AG04449 (cell line): ENCODE measurements around the gene RPS21.

Source experiments
- CTCF ChIA-PET: fragments of 350-600 bp; formaldehyde crosslinking; extraction: SDS; loops from one replicate; lab custom pipeline; 2021; ENCODE audit warnings: antibody characterized with exemption; lab: Yijun Ruan, JAX
- POLR2A ChIA-PET: fragments of 400-600, 350-600 bp; formaldehyde crosslinking; extraction: SDS; loops from one replicate; lab custom pipeline; 2020; ENCODE audit warnings: antibody characterized with exemption, inconsistent platforms; lab: Yijun Ruan, JAX
- DNase-seq: peaks from one replicate; pipeline ENCODE4 v3.0.0-alpha.2; 2010; ENCODE audit warnings: low read depth, low spot score
- H3K4me3 ChIP-seq: 2 replicates; pipeline ENCODE4 v1.5.1; 2011; ENCODE audit warnings: low read depth, mild to moderate bottlenecking, control low read depth, low read length
- TF ChIP-seq, protein P1 (sequence below): IDR thresholded peaks from one replicate; pipeline ENCODE4 v1.5.1; 2011; ENCODE audit warnings: mild to moderate bottlenecking, moderate library complexity, low read length, control low read depth, inconsistent platforms; ENCODE audit not compliant: insufficient read depth; ENCODE audit errors: missing control alignments

RPS21 gene

DNA sequence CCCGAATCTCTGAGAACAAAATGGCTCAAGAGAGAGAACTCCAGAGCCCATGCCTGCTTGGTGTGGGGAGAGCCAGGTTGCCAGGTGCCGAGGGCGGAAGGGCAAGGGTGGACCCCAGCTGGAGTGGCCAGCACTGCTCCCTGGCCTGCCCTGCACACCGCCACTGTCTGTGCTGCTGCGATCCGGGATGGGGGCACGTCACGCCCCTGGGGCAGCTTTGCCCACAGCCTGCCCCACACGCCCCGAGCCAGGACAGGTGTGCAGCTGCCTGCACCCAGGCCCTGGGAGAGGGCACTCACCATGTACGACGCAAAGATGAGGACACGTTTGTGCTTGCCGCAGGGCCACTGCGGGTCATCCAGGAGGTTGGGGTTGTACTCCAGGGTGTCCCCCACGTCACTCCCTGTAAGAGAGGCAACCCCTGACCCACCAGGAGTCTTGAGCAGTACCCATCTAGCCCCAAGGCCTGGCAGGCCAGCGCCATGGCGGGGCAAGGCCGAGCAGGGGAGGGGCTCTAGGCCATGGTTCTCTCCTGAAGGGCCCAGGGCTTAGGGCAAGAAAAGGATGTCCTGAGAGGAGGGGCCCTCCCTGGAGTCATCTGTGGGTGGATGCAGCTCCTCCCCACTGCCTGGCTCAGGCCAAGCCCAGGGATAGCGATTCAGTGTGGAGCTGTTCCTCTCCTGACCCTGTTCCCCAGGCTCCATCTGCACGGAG lies 5.9 kb downstream of the RPS21 start:
- CTCF ChIA-PET = interaction anchor here (1.3 to 1.5 kb wide), 2 partner anchors 10 to 91 kb away, joined by 3 read pairs; no protein-coding TSS in a partner anchor

DNA sequence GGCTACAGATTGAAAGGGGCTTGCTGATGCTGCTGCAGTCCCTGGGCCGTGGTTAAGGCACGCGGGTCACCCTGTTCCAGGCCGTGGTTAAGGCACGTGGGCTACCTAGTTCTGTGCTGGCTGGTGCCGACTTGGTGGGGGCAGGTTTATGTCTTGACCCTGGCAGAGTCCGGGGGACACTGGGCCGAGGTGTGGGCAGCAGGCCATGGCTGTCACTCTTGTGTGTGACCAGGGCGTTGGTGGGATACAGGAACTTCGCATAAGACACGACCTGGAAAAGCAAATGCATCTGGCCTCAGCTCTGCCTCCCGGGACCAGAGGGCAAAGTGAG lies 6.4 kb downstream of the RPS21 start:
- CTCF ChIA-PET = interaction anchor here (1.3 kb wide), 1 partner anchor 91 kb away, joined by 3 read pairs; no protein-coding TSS in a partner anchor
- POLR2A ChIA-PET = no interaction called here
- no peak overlapping the region for H3K4me3 ChIP-seq
- DNase-seq = no peak
- TF ChIP-seq, protein P1, sequence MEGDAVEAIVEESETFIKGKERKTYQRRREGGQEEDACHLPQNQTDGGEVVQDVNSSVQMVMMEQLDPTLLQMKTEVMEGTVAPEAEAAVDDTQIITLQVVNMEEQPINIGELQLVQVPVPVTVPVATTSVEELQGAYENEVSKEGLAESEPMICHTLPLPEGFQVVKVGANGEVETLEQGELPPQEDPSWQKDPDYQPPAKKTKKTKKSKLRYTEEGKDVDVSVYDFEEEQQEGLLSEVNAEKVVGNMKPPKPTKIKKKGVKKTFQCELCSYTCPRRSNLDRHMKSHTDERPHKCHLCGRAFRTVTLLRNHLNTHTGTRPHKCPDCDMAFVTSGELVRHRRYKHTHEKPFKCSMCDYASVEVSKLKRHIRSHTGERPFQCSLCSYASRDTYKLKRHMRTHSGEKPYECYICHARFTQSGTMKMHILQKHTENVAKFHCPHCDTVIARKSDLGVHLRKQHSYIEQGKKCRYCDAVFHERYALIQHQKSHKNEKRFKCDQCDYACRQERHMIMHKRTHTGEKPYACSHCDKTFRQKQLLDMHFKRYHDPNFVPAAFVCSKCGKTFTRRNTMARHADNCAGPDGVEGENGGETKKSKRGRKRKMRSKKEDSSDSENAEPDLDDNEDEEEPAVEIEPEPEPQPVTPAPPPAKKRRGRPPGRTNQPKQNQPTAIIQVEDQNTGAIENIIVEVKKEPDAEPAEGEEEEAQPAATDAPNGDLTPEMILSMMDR = no peak

More for the DNA sequence above, 5.9 kb downstream of the RPS21 start:
- no peak for DNase-seq
- TF ChIP-seq, protein P1 = no peak
- no peak overlapping the region for H3K4me3 ChIP-seq
- POLR2A ChIA-PET = interaction anchor here (1.5 kb wide), 1 partner anchor 8 kb away, joined by 6 read pairs; no protein-coding TSS in a partner anchor

DNA sequence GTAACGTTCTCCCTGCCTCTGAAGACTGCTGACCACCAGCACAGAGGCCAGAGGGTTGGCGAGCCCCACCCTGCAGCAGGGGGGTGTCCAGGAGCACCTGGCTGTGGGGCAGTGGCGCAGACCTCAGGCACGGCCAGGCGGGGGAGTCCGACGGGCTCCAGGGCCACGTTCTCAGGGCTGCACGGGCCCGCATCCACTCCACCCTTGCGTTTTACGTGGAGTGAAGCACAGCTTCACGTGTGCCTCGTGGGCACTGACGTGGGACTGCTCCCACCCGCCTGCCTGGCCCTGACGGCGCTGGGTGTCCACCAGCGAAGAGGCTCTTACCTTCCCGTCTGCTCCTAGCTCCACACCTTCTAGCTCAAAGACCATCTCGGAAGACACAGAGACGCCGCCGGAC lies 6.9 kb downstream of the RPS21 start:
- ChIA-PET CTCF (interaction anchor here (1.3 kb wide), 1 partner anchor 92 kb away, joined by 3 read pairs; no protein-coding TSS in a partner anchor), POLR2A (no interaction called here)
- DNase-seq = no peak
- H3K4me3 ChIP-seq = no peak overlapping the region
- TF ChIP-seq, protein P1 = no peak

DNA sequence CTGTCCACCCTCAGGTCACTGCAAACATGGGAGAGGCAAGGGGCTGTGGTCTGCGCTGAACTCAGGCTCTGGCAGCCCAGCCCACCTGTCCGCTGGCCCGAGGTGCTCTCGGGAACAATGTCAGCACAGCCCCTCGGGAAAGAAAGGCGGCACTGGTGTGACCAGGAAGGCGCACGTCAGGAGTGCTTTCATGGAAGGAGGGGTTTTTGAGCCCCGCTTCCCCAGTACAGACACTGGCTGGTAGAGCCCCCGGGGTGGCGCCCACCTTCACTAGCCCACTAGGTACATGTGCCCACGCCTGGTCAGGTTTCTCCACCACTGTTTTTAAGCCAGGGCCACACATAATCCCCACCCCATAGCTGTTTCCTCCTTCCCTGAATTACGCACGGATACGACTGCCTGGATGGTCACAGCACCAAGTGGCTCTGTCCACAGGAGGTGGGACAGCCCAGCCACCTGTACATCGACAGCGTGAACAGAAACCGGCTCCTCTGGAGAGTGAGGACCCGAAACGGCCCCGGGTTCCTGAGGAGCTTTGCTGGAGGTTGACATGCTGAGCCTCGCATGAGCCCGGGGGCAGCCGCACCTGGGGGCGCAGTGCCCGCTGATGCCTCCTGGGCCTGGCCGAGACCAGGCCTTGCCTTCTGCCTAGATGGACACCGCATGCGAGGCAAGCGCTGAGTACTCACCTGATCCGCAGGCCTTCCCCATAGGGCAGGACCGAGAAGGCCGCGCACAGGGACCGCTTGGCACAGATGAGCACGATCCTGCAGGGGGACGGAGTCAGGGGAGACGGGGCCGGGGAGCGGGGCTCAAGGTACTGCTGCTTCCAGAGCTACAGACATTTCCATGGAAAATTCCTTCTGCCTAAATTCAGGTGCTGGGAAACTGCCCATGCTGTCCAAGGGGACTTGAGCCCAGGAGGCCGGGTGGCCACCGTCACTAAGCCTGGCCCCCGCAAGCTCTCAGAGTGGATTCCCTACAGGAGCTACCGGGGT lies 7.6 kb downstream of the RPS21 start:
- no peak overlapping the region for H3K4me3 ChIP-seq
- ChIA-PET POLR2A (no interaction called here), CTCF (interaction anchor here (1.3 kb wide), 1 partner anchor 92 kb away, joined by 3 read pairs; no protein-coding TSS in a partner anchor)
- DNase-seq = no peak
- TF ChIP-seq, protein P1 = no peak

DNA sequence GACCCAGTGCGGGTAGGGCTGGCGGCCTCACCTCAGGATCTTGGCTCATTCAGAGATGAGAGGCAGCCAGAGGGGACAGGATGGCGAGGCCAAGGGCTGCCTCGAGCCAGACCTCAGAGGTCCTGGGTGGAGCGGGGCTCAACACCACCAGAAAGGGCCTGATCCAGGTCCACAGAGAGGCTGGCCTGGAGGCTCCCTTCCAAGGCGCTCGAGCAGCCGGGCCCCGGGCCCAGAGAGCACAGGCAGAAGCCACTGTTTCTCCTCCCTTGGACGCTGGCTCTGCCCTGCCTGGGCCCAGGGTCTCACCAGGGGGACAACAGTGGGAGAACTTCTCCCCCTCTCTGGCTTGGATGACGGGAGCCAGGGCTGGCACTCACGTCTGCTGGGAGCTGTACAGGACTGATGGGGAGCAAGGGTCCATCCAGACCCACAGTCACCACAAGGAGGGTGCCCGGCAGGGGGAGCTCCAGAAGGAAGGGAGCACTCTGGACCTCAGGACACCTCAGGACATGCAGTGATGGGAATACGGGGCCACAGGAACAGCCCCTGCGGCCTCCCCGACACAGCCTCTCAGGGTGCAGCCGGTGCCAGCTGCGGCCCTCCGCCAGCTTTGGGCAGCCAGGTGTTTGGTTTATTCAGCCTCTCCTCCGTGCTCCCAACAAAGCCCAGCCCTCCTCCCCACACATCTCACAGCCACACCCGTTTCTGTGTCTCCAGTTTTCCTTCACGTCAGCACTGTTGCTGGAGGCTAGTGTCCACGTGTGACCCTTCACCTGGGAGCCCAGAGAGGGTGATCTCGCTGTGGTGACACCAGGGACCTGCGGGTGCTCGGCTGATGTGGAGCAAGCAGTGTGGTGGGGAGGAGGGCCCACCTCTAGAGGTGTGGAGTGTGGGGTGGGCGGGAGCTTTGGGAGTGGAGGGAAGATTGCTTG lies 8.7 kb downstream of the RPS21 start:
- ChIA-PET POLR2A (no interaction called here), CTCF (no interaction called here)
- no peak overlapping the region for H3K4me3 ChIP-seq
- TF ChIP-seq, protein P1 = no peak
- no peak for DNase-seq
